Fibroblast of lung (primary cell): ENCODE results near the gene DPP6. TPM values are rescaled to one million over a fixed set of nuclear protein-coding genes. Genes with fewer than 3 reads are reported as not detected.

Experiments
- DNase-seq, 2 donors: peaks; one replicate each; pipeline versions ENCODE4 v3.0.0 to v3.0.0-alpha.2; 2010; ENCODE audit warnings: low read depth in 2 of 2
- H2AFZ ChIP-seq: 2 replicates; pipeline ENCODE4 v1.5.1; 2012; ENCODE audit warnings: low read length, control low read depth, inconsistent platforms
- H3K27ac ChIP-seq: 2 replicates; pipeline ENCODE4 v1.5.1; 2011; ENCODE audit warnings: low read length, control low read depth; ENCODE audit not compliant: insufficient read depth
- H3K27me3 ChIP-seq: 2 replicates; pipeline ENCODE4 v1.5.1; 2011; ENCODE audit warnings: mild to moderate bottlenecking, low read length; ENCODE audit not compliant: control insufficient read depth, insufficient read depth
- H3K36me3 ChIP-seq: 2 replicates; pipeline ENCODE4 v1.5.1; 2011; ENCODE audit warnings: low read length; ENCODE audit not compliant: control insufficient read depth, insufficient read depth
- H3K4me1 ChIP-seq: 2 replicates; pipeline ENCODE4 v1.5.1; 2011; ENCODE audit warnings: low read length; ENCODE audit not compliant: control insufficient read depth, insufficient read depth; ENCODE audit errors: extremely low read depth
- H3K4me2 ChIP-seq: 2 replicates; pipeline ENCODE4 v1.5.1; 2011; ENCODE audit warnings: low read length, control low read depth; ENCODE audit not compliant: insufficient read depth; ENCODE audit errors: extremely low read depth
- H3K4me3 ChIP-seq, 4 experiments: fragments of 200-600 bp in 1 of 4; sonication (generic) in 1 of 4; replicated peaks in 1 of 4; 2 replicates each; pipeline ENCODE4 v1.5.1; 2011 to 2016; ENCODE audit warnings: low read length in 4 of 4, low read depth in 3 of 4, mild to moderate bottlenecking in 3 of 4, control low read depth in 2 of 4, inconsistent platforms in 1 of 4, mixed read lengths in 1 of 4; ENCODE audit not compliant: insufficient read depth in 1 of 4; ENCODE audit errors: control extremely low read depth in 1 of 4
- H3K79me2 ChIP-seq: 2 replicates; pipeline ENCODE4 v1.5.1; 2012; ENCODE audit warnings: mild to moderate bottlenecking, low read length, inconsistent platforms; ENCODE audit not compliant: control insufficient read depth, insufficient read depth
- H3K9ac ChIP-seq: 2 replicates; pipeline ENCODE4 v1.5.1; 2011; ENCODE audit warnings: mild to moderate bottlenecking, low read length, control low read depth; ENCODE audit not compliant: insufficient read depth
- H3K9me3 ChIP-seq: 2 replicates; pipeline ENCODE4 v1.5.1; 2012; ENCODE audit warnings: low read depth, low read length; ENCODE audit not compliant: control insufficient read depth, insufficient read depth
- H4K20me1 ChIP-seq: 2 replicates; pipeline ENCODE4 v1.5.1; 2011; ENCODE audit warnings: low read length; ENCODE audit not compliant: control insufficient read depth, insufficient read depth; ENCODE audit errors: extremely low read depth
- CTCF ChIP-seq, 2 donors: IDR thresholded peaks in 1 of 2; conservative IDR thresholded peaks in 1 of 2; 1 replicate in 1 of 2; 2 replicates in 1 of 2; pipeline ENCODE4 v1.5.1; 2011 to 2012; ENCODE audit warnings: low read length in 2 of 2, control low read depth in 1 of 2, inconsistent platforms in 1 of 2, low read depth in 1 of 2, mild to moderate bottlenecking in 1 of 2
- EZH2 ChIP-seq: IDR thresholded peaks from 2 replicates; pipeline ENCODE4 v1.5.1; 2012; ENCODE audit warnings: low read length, control low read depth, mild to moderate bottlenecking; ENCODE audit errors: missing control alignments
- polyA plus RNA-seq, 2 donors: library from polyadenylated mRNA; depleted of rRNA in 1 of 2; stranded (reverse) in 1 of 2; unstranded in 1 of 2; fragments of >200 nt; gene quantifications; 2 replicates each; pipeline ENCODE4 v1.2.1, GENCODE V29; 2011 to 2012; ENCODE audit warnings: missing spikeins in 1 of 2
- total RNA-seq: library from RNA; depleted of rRNA; stranded (reverse); fragments of >200 nt; gene quantifications from 2 replicates; pipeline ENCODE4 v1.2.1, GENCODE V29; 2014

The DPP6 gene
- total and polyA plus RNA-seq, 2 donors (not counting 1 experiment from before 2014, with no cell fraction given) = not detected

GRCh38 chr7:154530136-154530535 lies 477.9 kb downstream of the DPP6 start:
- Histone ChIP-seq H3K4me1 (no peaks in the 10 kb centered on the region), H4K20me1 (no peaks in the 10 kb centered on the region), H2AFZ (no peak overlapping the region), H3K4me2 (no peak overlapping the region), H3K27ac (no peak overlapping the region), H3K27me3 (no peaks in the 10 kb centered on the region), H3K4me3 (no peak overlapping the region), H3K36me3 (no peaks in the 10 kb centered on the region), H3K9ac (no peak overlapping the region), H3K79me2 (no peaks in the 10 kb centered on the region), H3K9me3 (no peaks in the 10 kb centered on the region)
- DNase-seq = no peak
- no peak for TF ChIP-seq EZH2
- TF ChIP-seq CTCF (conservative IDR thresholded peaks at IDR 0.05 in 1 of 2, IDR thresholded peaks at IDR 0.05 in 1 of 2; ENCODE audit: low read depth in 1 of 2, low read length in 2 of 2) = no peak

- no peaks in the 10 kb centered on the region for H3K36me3 ChIP-seq
- no peaks in the 10 kb centered on the region for H3K79me2 ChIP-seq
- TF ChIP-seq CTCF (conservative IDR thresholded peaks at IDR 0.05 in 1 of 2, IDR thresholded peaks at IDR 0.05 in 1 of 2; ENCODE audit: low read depth in 1 of 2, low read length in 2 of 2) (no peak), EZH2 (no peak)
- H3K4me2 ChIP-seq = no peak overlapping the region
- H2AFZ ChIP-seq = no peak overlapping the region
- H4K20me1 ChIP-seq = no peaks in the 10 kb centered on the region
- H3K27ac ChIP-seq = no peak overlapping the region
- DNase-seq = no peak
- no peaks in the 10 kb centered on the region for H3K4me1 ChIP-seq
- H3K27me3 ChIP-seq = no peaks in the 10 kb centered on the region
- no peak overlapping the region for H3K9ac ChIP-seq
- H3K9me3 ChIP-seq = no peaks in the 10 kb centered on the region
- no peak overlapping the region for H3K4me3 ChIP-seq
Measured at GRCh38 chr7:154532771-154533170, 480.6 kb downstream of the DPP6 start.

GRCh38 chr7:154540596-154540995 lies 488.4 kb downstream of the DPP6 start:
- Histone ChIP-seq H3K36me3 (no peaks in the 10 kb centered on the region), H3K4me2 (no peak overlapping the region), H3K27ac (no peak overlapping the region), H3K4me1 (no peaks in the 10 kb centered on the region), H3K4me3 (no peak overlapping the region), H3K9ac (no peak overlapping the region), H2AFZ (no peak overlapping the region), H3K9me3 (no peaks in the 10 kb centered on the region), H3K79me2 (no peaks in the 10 kb centered on the region), H3K27me3 (no peaks in the 10 kb centered on the region), H4K20me1 (no peaks in the 10 kb centered on the region)
- no peak for DNase-seq
- TF ChIP-seq EZH2 (no peak), CTCF (conservative IDR thresholded peaks at IDR 0.05 in 1 of 2, IDR thresholded peaks at IDR 0.05 in 1 of 2; ENCODE audit: low read depth in 1 of 2, low read length in 2 of 2) (no peak)
